PC-3 (cell line): ENCODE results near the gene NECAB2. TPM values are rescaled to one million over a fixed set of nuclear protein-coding genes. Genes with fewer than 3 reads are reported as not detected.

ENCODE experiments used
- ATAC-seq: fragments of 200-7000 bp; cut with Tn5 transposase; 2 replicates; pipeline ENCODE4 v1.9.1; 2020; ENCODE audit warnings: mild to moderate bottlenecking, moderate library complexity
- BruUV-seq: library from RNA; stranded (reverse); fragments of 400-500 nt; replicated peaks from 2 replicates; lab custom pipeline; 2021; lab: Mats Ljungman, UMichigan
- CTCF ChIA-PET: fragments of 300-600 bp; sonication (Branson Sonifier 250); formaldehyde crosslinking; loops from one replicate; lab custom pipeline; 2022; ENCODE audit warnings: antibody characterized with exemption; lab: Charles Lee
- POLR2A ChIA-PET: fragments of 300-600 bp; sonication (Branson Sonifier 250); formaldehyde crosslinking; loops from one replicate; lab custom pipeline; 2022; ENCODE audit warnings: antibody characterized with exemption; ENCODE audit not compliant: unreplicated experiment; lab: Charles Lee
- DNase-seq: peaks from one replicate; pipeline ENCODE4 v3.0.0-alpha.2; 2015
- H2AFZ ChIP-seq: fragments of 300-600 bp; sonication (generic); 2 replicates; pipeline ENCODE4 v1.6.0; 2016; ENCODE audit warnings: antibody characterized with exemption, low read length
- H3F3A ChIP-seq: fragments of 300-600 bp; sonication (generic); one replicate; pipeline ENCODE4 v1.6.0; 2017; ENCODE audit warnings: antibody characterized with exemption, low read length, control low read depth, mild to moderate bottlenecking; ENCODE audit not compliant: unreplicated experiment
- H3K27ac ChIP-seq: fragments of 300-600 bp; sonication (generic); 2 replicates; pipeline ENCODE4 v1.5.1; 2016; ENCODE audit warnings: mild to moderate bottlenecking, low read length
- H3K27me3 ChIP-seq: fragments of 300-600 bp; sonication (generic); 2 replicates; pipeline ENCODE4 v1.6.1; 2016; ENCODE audit warnings: low read length, mixed read lengths
- H3K36me3 ChIP-seq: fragments of 300-600 bp; sonication (generic); 2 replicates; pipeline ENCODE4 v1.6.1; 2016; ENCODE audit warnings: low read depth, mixed run types, low read length, mixed read lengths
- H3K4me1 ChIP-seq: fragments of 300-600 bp; sonication (generic); 2 replicates; pipeline ENCODE4 v1.5.1; 2016; ENCODE audit warnings: low read length; ENCODE audit not compliant: insufficient read depth
- H3K4me2 ChIP-seq: fragments of 300-600 bp; sonication (generic); 2 replicates; pipeline ENCODE4 v1.6.0; 2016; ENCODE audit warnings: low read length
- H3K4me3 ChIP-seq: fragments of 300-600 bp; sonication (generic); 2 replicates; pipeline ENCODE4 v1.5.1; 2016; ENCODE audit warnings: mild to moderate bottlenecking, low read length, mixed read lengths
- H3K79me2 ChIP-seq: fragments of 300-600 bp; sonication (generic); 2 replicates; pipeline ENCODE4 v1.6.1; 2017; ENCODE audit warnings: low read length, mixed read lengths
- H3K9ac ChIP-seq: fragments of 300-600 bp; sonication (generic); 2 replicates; pipeline ENCODE4 v1.6.0; 2016; ENCODE audit warnings: mild to moderate bottlenecking, low read length
- H3K9me2 ChIP-seq: fragments of 300-600 bp; sonication (generic); replicated peaks from 2 replicates; pipeline ENCODE4 v1.6.1; 2016; ENCODE audit warnings: mixed run types, low read length, mixed read lengths
- H3K9me3 ChIP-seq: fragments of 300-600 bp; sonication (generic); 2 replicates; pipeline ENCODE4 v1.6.1; 2016; ENCODE audit warnings: low read length, mixed read lengths
- H4K20me1 ChIP-seq: fragments of 300-600 bp; sonication (generic); 2 replicates; pipeline ENCODE4 v1.6.1; 2016; ENCODE audit warnings: low read length, mixed read lengths
- CTCF ChIP-seq: fragments of 300-600 bp; sonication (generic); conservative IDR thresholded peaks from 2 replicates; pipeline ENCODE4 v1.5.1; 2017; ENCODE audit warnings: antibody characterized with exemption, low read depth, mild to moderate bottlenecking, low read length
- EZH2 ChIP-seq: fragments of 300-600 bp; sonication (generic); IDR thresholded peaks from one replicate; pipeline ENCODE4 v1.6.1; 2017; ENCODE audit warnings: antibody characterized with exemption, mild to moderate bottlenecking, low read length; ENCODE audit not compliant: unreplicated experiment
- EZH2phosphoT487 ChIP-seq: fragments of 300-600 bp; sonication (generic); IDR thresholded peaks from 2 replicates; pipeline ENCODE4 v1.6.1; 2018; ENCODE audit warnings: mild to moderate bottlenecking, antibody characterized with exemption, low read length, borderline replicate concordance
- intact Hi-C: fragments of 100-400 bp; cut with micrococcal nuclease; formaldehyde crosslinking; loops from 2 replicates; pipeline ENCODE4 v1.9.0; 2023
- total RNA-seq: library from RNA; depleted of rRNA; stranded (reverse); fragments of >200 nt; gene quantifications from 2 replicates; pipeline ENCODE4 v1.2.3, GENCODE V29; 2014

Gene NECAB2
- total RNA-seq, 1 experiment from 2014 or later: 0.22 TPM

GRCh38 chr16:84040226-84040822, 72.3 kb downstream of the NECAB2 start:
- no peaks in the 10 kb centered on the region for H3K79me2 ChIP-seq
- ATAC-seq (no peak), DNase-seq (no peak)
- no peak overlapping the region for H3K4me2 ChIP-seq
- TF ChIP-seq EZH2: no peak
- no peak for TF ChIP-seq CTCF
- TF ChIP-seq EZH2phosphoT487: no peak
- no peak overlapping the region for H3K27ac ChIP-seq
- H3K27me3 ChIP-seq: no peaks in the 10 kb centered on the region
- no peaks in the 10 kb centered on the region for H3K4me1 ChIP-seq
- no peak overlapping the region for H3K4me3 ChIP-seq
- no peaks in the 10 kb centered on the region for H3K9me3 ChIP-seq
- H2AFZ ChIP-seq: no peak overlapping the region
- no peaks in the 10 kb centered on the region for H3K9me2 ChIP-seq
- no peaks in the 10 kb centered on the region for H3K36me3 ChIP-seq
- H4K20me1 ChIP-seq: no peaks in the 10 kb centered on the region
- BruUV-seq: no TSS peak
- no peak overlapping the region for H3K9ac ChIP-seq
- POLR2A ChIA-PET: no interaction called here
- no peaks in the 10 kb centered on the region for H3F3A ChIP-seq
- CTCF ChIA-PET: no interaction called here
- intact Hi-C loops: no loop called here

GRCh38 chr16:84040823-84041820, 73.1 kb downstream of the NECAB2 start:
- Histone ChIP-seq H3K27me3 (no peaks in the 10 kb centered on the region), H4K20me1 (no peaks in the 10 kb centered on the region), H3K4me2 (no peak overlapping the region), H3K9me3 (no peaks in the 10 kb centered on the region), H3K79me2 (no peaks in the 10 kb centered on the region), H3F3A (no peaks in the 10 kb centered on the region), H3K9ac (no peak overlapping the region), H2AFZ (no peak overlapping the region), H3K4me1 (no peaks in the 10 kb centered on the region), H3K9me2 (no peaks in the 10 kb centered on the region), H3K4me3 (no peak overlapping the region), H3K36me3 (no peaks in the 10 kb centered on the region), H3K27ac (no peak overlapping the region)
- ChIA-PET CTCF (no interaction called here), POLR2A (no interaction called here)
- DNase-seq (no peak), ATAC-seq (no peak)
- BruUV-seq: no TSS peak
- TF ChIP-seq EZH2phosphoT487 (no peak), CTCF (no peak), EZH2 (no peak)
- intact Hi-C loops: no loop called here

- no peaks in the 10 kb centered on the region for H4K20me1 ChIP-seq
- BruUV-seq: no TSS peak
- no peaks in the 10 kb centered on the region for H3K9me2 ChIP-seq
- intact Hi-C loops: no loop called here
- no peak for ATAC-seq
- CTCF ChIA-PET: no interaction called here
- H3F3A ChIP-seq: no peaks in the 10 kb centered on the region
- no peak for TF ChIP-seq CTCF
- no peak for TF ChIP-seq EZH2
- TF ChIP-seq EZH2phosphoT487: no peak
- H3K27ac ChIP-seq: no peak overlapping the region
- H3K9ac ChIP-seq: no peak overlapping the region
- POLR2A ChIA-PET: no interaction called here
- H3K4me2 ChIP-seq: no peak overlapping the region
- H3K4me3 ChIP-seq: no peak overlapping the region
- no peaks in the 10 kb centered on the region for H3K27me3 ChIP-seq
- no peaks in the 10 kb centered on the region for H3K9me3 ChIP-seq
- H2AFZ ChIP-seq: no peak overlapping the region
- H3K79me2 ChIP-seq: no peaks in the 10 kb centered on the region
- H3K36me3 ChIP-seq: no peaks in the 10 kb centered on the region
- no peak for DNase-seq
- no peaks in the 10 kb centered on the region for H3K4me1 ChIP-seq
These were observed 73.8 kb downstream of the NECAB2 start for GRCh38 chr16:84041881-84042280.
